ENCODE measurements around the gene SCUBE3. TPM values are rescaled to one million over a fixed set of nuclear protein-coding genes. Genes with fewer than 3 reads are reported as not detected.

Gene SCUBE3
- total and polyA plus RNA-seq, 2 of the 8 experiments (the other 6 are each of a cell fraction or from before 2014, with no cell fraction given) = 0.80 to 1.0 TPM

- H2AFZ ChIP-seq (ENCODE audit: low read length) = no peak overlapping the region
- H2BK15ac ChIP-seq (ENCODE audit: low read length) = no peak overlapping the region
- H3K9me3 ChIP-seq (ENCODE audit: insufficient read depth in 2 of 2, low read depth in 1 of 2, low read length in 1 of 2) = no peaks in the 10 kb centered on the region
- H3K18ac ChIP-seq (ENCODE audit: extremely low read depth, low read length) = no peak overlapping the region
- H4K20me1 ChIP-seq (replicated peaks in 1 of 2; ENCODE audit: control insufficient read depth in 1 of 2, insufficient read depth in 2 of 2, low read length in 2 of 2) = peaks cover 2 to 19% of the 10 kb centered on the region in 2 experiments
- H3K56ac ChIP-seq (replicated peaks; ENCODE audit: insufficient read length, low read depth, low read length) = no peak overlapping the region
- H3K27ac ChIP-seq (ENCODE audit: low read depth, low read length) = no peak overlapping the region
- H2BK120ac ChIP-seq (replicated peaks; ENCODE audit: low read depth, low read length) = no peak overlapping the region
- no peak overlapping the region for H3K4ac ChIP-seq (replicated peaks; ENCODE audit: insufficient read length, low read depth, low read length)
- H3K79me2 ChIP-seq (ENCODE audit: control insufficient read depth in 1 of 2, insufficient read depth in 2 of 2, low read length in 2 of 2) = no peaks in the 10 kb centered on the region
- H3K36me3 ChIP-seq (ENCODE audit: control insufficient read depth in 2 of 4, insufficient read depth in 4 of 4, low read length in 3 of 4) = no peaks in the 10 kb centered on the region
- H2AK5ac ChIP-seq (ENCODE audit: low read depth, low read length) = no peak overlapping the region
- H3K9ac ChIP-seq (replicated peaks in 1 of 4; ENCODE audit: extremely low read depth in 1 of 4, low read depth in 3 of 4, low read length in 3 of 4) = no peak overlapping the region
- peak overlapping the region in 1 of 2 experiments; percentile 92; a peak in 1 of 4 replicates for H3K4me2 ChIP-seq (ENCODE audit: insufficient read depth in 1 of 2, low read depth in 2 of 2, low read length in 2 of 2)
- FAIRE-seq (no peak), DNase-seq (ENCODE audit: low read depth in 1 of 2, low spot score in 2 of 2) (no peak)
- no peak overlapping the region for H4K91ac ChIP-seq (replicated peaks; ENCODE audit: insufficient read length, low read length)
- no peak overlapping the region for H2BK5ac ChIP-seq (ENCODE audit: low read depth, low read length)
- H3K4me3 ChIP-seq (ENCODE audit: extremely low read depth in 1 of 4, insufficient read depth in 2 of 4, low read depth in 3 of 4, low read length in 4 of 4) = no peak overlapping the region
- peaks cover 7 to 41% (median 29%) of the 10 kb centered on the region in 4 experiments for H3K4me1 ChIP-seq (replicated peaks in 1 of 4; ENCODE audit: control insufficient read depth in 3 of 4, insufficient read depth in 4 of 4, low read length in 3 of 4)
- no peak overlapping the region for H4K8ac ChIP-seq (ENCODE audit: extremely low read depth, insufficient read depth, low read length)
- POLR2A ChIA-PET (ENCODE audit: partially characterized antibody) = interaction anchor here (1.8 to 2.5 kb wide), 3 partner anchors 7 to 23 kb away, joined by 4 to 9 read pairs (median 6); no protein-coding TSS in a partner anchor
- H4K5ac ChIP-seq (ENCODE audit: insufficient read length, low read depth, low read length) = no peak overlapping the region
- H2BK20ac ChIP-seq (ENCODE audit: low read length) = no peak overlapping the region
- no peak overlapping the region for H2BK12ac ChIP-seq (ENCODE audit: low read depth, low read length)
- no peaks in the 10 kb centered on the region for H3K79me1 ChIP-seq (ENCODE audit: low read depth, low read length)
- WGBS, 2 experiments (ENCODE audit: extremely low coverage in 1 of 2, insufficient coverage in 1 of 2, insufficient read length in 1 of 2, insufficient replicate concordance in 2 of 2, low coverage in 1 of 2, low lambda C conversion rate in 2 of 2, missing lambda C conversion rate in 1 of 2) = 93% methylated on average over 1 of the region's 1 CpG; no CpG with 5 or more reads in 1 of the 2 experiments
- H3K23ac ChIP-seq (ENCODE audit: insufficient read length) = no peak overlapping the region
- peaks cover 20 to 72% (median 54%) of the 10 kb centered on the region in 4 experiments for H3K27me3 ChIP-seq (replicated peaks in 1 of 4; ENCODE audit: control insufficient read depth in 3 of 4, extremely low read depth in 1 of 4, insufficient read depth in 3 of 4, low read length in 3 of 4)
- CTCF ChIA-PET (ENCODE audit: partially characterized antibody) = interaction anchor here (7.8 to 19.1 kb wide), 2 partner anchors 16 to 24 kb away, joined by 59 to 219 read pairs; no protein-coding TSS in a partner anchor
- peaks cover 17% of the 10 kb centered on the region; the same call in 1 of the 2 replicates for H3K23me2 ChIP-seq (ENCODE audit: low read depth, low read length)
- H3K14ac ChIP-seq (ENCODE audit: insufficient read length) = no peak overlapping the region
- TF ChIP-seq NANOG (IDR thresholded peaks at IDR 0.05; ENCODE audit: insufficient read depth, low read depth, low read length, poor library complexity, severe bottlenecking) = no peak
- TF ChIP-seq HDAC6 (IDR thresholded peaks at IDR 0.05; ENCODE audit: low read depth, low read length) = no peak
- no peak for TF ChIP-seq USF2 (IDR thresholded peaks at IDR 0.05; ENCODE audit: low read length)
- no peak for TF ChIP-seq SAP30 (IDR thresholded peaks at IDR 0.05; ENCODE audit: insufficient read depth, insufficient replicate concordance, low read length)
- no peak for TF ChIP-seq KDM4A (IDR thresholded peaks at IDR 0.05; ENCODE audit: low read depth, low read length, severe bottlenecking)
- no peak for TF ChIP-seq RFX5 (IDR thresholded peaks at IDR 0.05; ENCODE audit: borderline replicate concordance, low read depth, low read length)
- no peak for TF ChIP-seq KDM1A (IDR thresholded peaks at IDR 0.05; ENCODE audit: borderline replicate concordance, low read length)
- no peak for TF ChIP-seq E2F6 (IDR thresholded peaks at IDR 0.05)
- no peak for TF ChIP-seq CEBPB (IDR thresholded peaks at IDR 0.05; ENCODE audit: low read depth, low read length)
- TF ChIP-seq SIN3A (conservative IDR thresholded peaks at IDR 0.05 in 1 of 2, IDR thresholded peaks at IDR 0.05 in 1 of 2; ENCODE audit: low read depth in 1 of 2, low read length in 2 of 2) = no peak
- no peak for TF ChIP-seq HDAC2 (IDR thresholded peaks at IDR 0.05; ENCODE audit: borderline replicate concordance in 1 of 2, low read depth in 2 of 2, low read length in 2 of 2)
Measured at GRCh38 chr6:35216412-35216732, 2.6 kb downstream of the SCUBE3 start.

All from H1 (cell line).